HG03280 (cell line): ENCODE measurements around the gene GARNL3.

Experiments
- ATAC-seq: cut with Tn5 transposase; IDR thresholded peaks from one replicate; pipeline ENCODE4 v1.9.1; 2021; ENCODE audit warnings: mild to moderate bottlenecking, moderate library complexity; ENCODE audit not compliant: unreplicated experiment

Gene GARNL3

GRCh38 chr9:127277770-127278169 is 13.2 kb downstream of the GARNL3 start:
- no peak for ATAC-seq

- ATAC-seq = no peak
Observed at GRCh38 chr9:127278372-127278771, 13.8 kb downstream of the GARNL3 start.

GRCh38 chr9:127279717-127280285 is 15.2 kb downstream of the GARNL3 start:
- no peak for ATAC-seq

GRCh38 chr9:127280880-127281660 is 16.5 kb downstream of the GARNL3 start:
- no peak for ATAC-seq

- no peak for ATAC-seq
Observed at GRCh38 chr9:127281891-127282290, 17.3 kb downstream of the GARNL3 start.

GRCh38 chr9:127282611-127283010 is 18.0 kb downstream of the GARNL3 start:
- no peak for ATAC-seq

GRCh38 chr9:127283135-127283534 is 18.6 kb downstream of the GARNL3 start:
- ATAC-seq = no peak

- ATAC-seq = no peak
Observed at GRCh38 chr9:127283917-127284497, 19.4 kb downstream of the GARNL3 start.

GRCh38 chr9:127285965-127286364 is 21.4 kb downstream of the GARNL3 start:
- ATAC-seq = no peak

- ATAC-seq = no peak
Observed at GRCh38 chr9:127290561-127291065, 26.0 kb downstream of the GARNL3 start.

GRCh38 chr9:127291246-127291778 is 26.7 kb downstream of the GARNL3 start:
- ATAC-seq = no peak

GRCh38 chr9:127292415-127292814 is 27.8 kb downstream of the GARNL3 start:
- ATAC-seq = no peak

GRCh38 chr9:127293328-127293727 is 28.8 kb downstream of the GARNL3 start:
- ATAC-seq = no peak

GRCh38 chr9:127293767-127294166 is 29.2 kb downstream of the GARNL3 start:
- ATAC-seq = no peak

- ATAC-seq = no peak
Observed at GRCh38 chr9:127295005-127295404, 30.4 kb downstream of the GARNL3 start.

- ATAC-seq = no peak
Observed at GRCh38 chr9:127300886-127301447, 36.4 kb downstream of the GARNL3 start.

GRCh38 chr9:127303830-127304229 is 39.3 kb downstream of the GARNL3 start:
- ATAC-seq = no peak

GRCh38 chr9:127305206-127305837 is 40.7 kb downstream of the GARNL3 start:
- no peak for ATAC-seq

- no peak for ATAC-seq
Observed at GRCh38 chr9:127305838-127306226, 41.3 kb downstream of the GARNL3 start.

- no peak for ATAC-seq
Observed at GRCh38 chr9:127307802-127308201, 43.2 kb downstream of the GARNL3 start.
